NCI-H69 (cell line): Measurements from ENCODE around the gene ALG14.
A peak's percentile ranks its signal among the peaks of the same experiment; 100 is the strongest.
"Not testable (repeated sequence)": the region's sequence is repeated elsewhere in the genome, so short reads cannot be mapped to it uniquely, and the experiment has no call there.

Source experiments
- DNase-seq: peaks from one replicate; lab custom pipeline; 2025; lab: John Stamatoyannopoulos, UW

ALG14 gene

GRCh38 chr1:95086949-95087533 is 14.3 kb upstream of the ALG14 start:
- no peak for DNase-seq

- DNase-seq = no peak
Measured at GRCh38 chr1:95085376-95085775, 12.6 kb upstream of the ALG14 start.

- peak; percentile 42 for DNase-seq
Measured at GRCh38 chr1:95084317-95085176, 11.8 kb upstream of the ALG14 start.

GRCh38 chr1:95080879-95081278 is 8.1 kb upstream of the ALG14 start:
- DNase-seq = no peak

- DNase-seq = no peak
Measured at GRCh38 chr1:95080446-95080845, 7.7 kb upstream of the ALG14 start.

GRCh38 chr1:95076034-95076433 is 3.3 kb upstream of the ALG14 start:
- DNase-seq = no peak

GRCh38 chr1:95073446-95073845 is 695 bp upstream of the ALG14 start:
- DNase-seq = peak; percentile 8

GRCh38 chr1:95072117-95072516 is 634 bp downstream of the ALG14 start:
- no peak for DNase-seq

- DNase-seq = no peak
Measured at GRCh38 chr1:95071539-95071938, 1.2 kb downstream of the ALG14 start.

GRCh38 chr1:95069710-95070093 is 3.0 kb downstream of the ALG14 start:
- no peak for DNase-seq

- no peak for DNase-seq
Measured at GRCh38 chr1:95068956-95069709, 3.6 kb downstream of the ALG14 start.

- DNase-seq = no peak
Measured at GRCh38 chr1:95067568-95067967, 5.2 kb downstream of the ALG14 start.

GRCh38 chr1:95067062-95067461 is 5.7 kb downstream of the ALG14 start:
- DNase-seq = no peak

- DNase-seq = no peak
Measured at GRCh38 chr1:95061445-95062006, 11.2 kb downstream of the ALG14 start.

GRCh38 chr1:95058974-95059373 is 13.8 kb downstream of the ALG14 start:
- no peak for DNase-seq

- DNase-seq = no peak
Measured at GRCh38 chr1:95057351-95057750, 15.4 kb downstream of the ALG14 start.

GRCh38 chr1:95049935-95050334 is 22.8 kb downstream of the ALG14 start:
- no peak for DNase-seq

GRCh38 chr1:95048317-95048716 is 24.4 kb downstream of the ALG14 start:
- no peak for DNase-seq

- DNase-seq = not testable (repeated sequence)
Measured at GRCh38 chr1:95047624-95048023, 25.1 kb downstream of the ALG14 start.

GRCh38 chr1:95046359-95046758 is 26.4 kb downstream of the ALG14 start:
- DNase-seq = no peak

- DNase-seq = peak; percentile 76
Measured at GRCh38 chr1:95043141-95043980, 29.4 kb downstream of the ALG14 start.

- no peak for DNase-seq
Measured at GRCh38 chr1:95042286-95042685, 30.5 kb downstream of the ALG14 start.
